H1 (cell line): ENCODE results near the gene ODC1. TPM values are rescaled to one million over a fixed set of nuclear protein-coding genes. Genes with fewer than 3 reads are reported as not detected.

ENCODE experiments used
- CTCF ChIA-PET: fragments of 300-600 bp; sonication (Branson Sonifier 250); formaldehyde crosslinking; loops from one replicate; lab custom pipeline; 2021; ENCODE audit not compliant: partially characterized antibody; lab: Charles Lee
- POLR2A ChIA-PET: fragments of 300-600 bp; sonication (Branson Sonifier 250); formaldehyde crosslinking; loops from one replicate; lab custom pipeline; 2021; ENCODE audit warnings: inconsistent platforms; ENCODE audit not compliant: partially characterized antibody; lab: Charles Lee
- DNase-seq, 2 experiments: peaks; one replicate each; pipeline versions ENCODE4 v3.0.0 to v3.0.0-alpha.2; 2010 to 2022; ENCODE audit warnings: low spot score in 2 of 2, low read depth in 1 of 2, mixed read lengths in 1 of 2
- FAIRE-seq: peaks from 2 replicates; lab custom pipeline; 2011; peaks lifted over from hg19 to GRCh38; lab: Jason Lieb, UNC
- H2AFZ ChIP-seq: 2 replicates; pipeline ENCODE4 v1.8.1; 2012; ENCODE audit warnings: low read length, inconsistent platforms
- H2AK5ac ChIP-seq: 2 replicates; pipeline ENCODE4 v1.6.1; 2013; ENCODE audit warnings: low read depth, low read length
- H2BK120ac ChIP-seq: replicated peaks from 2 replicates; pipeline ENCODE3; 2013; ENCODE audit warnings: low read depth, low read length, inconsistent platforms
- H2BK12ac ChIP-seq: 2 replicates; pipeline ENCODE4 v1.6.1; 2013; ENCODE audit warnings: low read depth, low read length
- H2BK15ac ChIP-seq: 2 replicates; pipeline ENCODE4 v1.6.1; 2013; ENCODE audit warnings: low read length
- H2BK20ac ChIP-seq: 2 replicates; pipeline ENCODE4 v1.6.1; 2013; ENCODE audit warnings: low read length
- H2BK5ac ChIP-seq: 2 replicates; pipeline ENCODE4 v1.6.1; 2013; ENCODE audit warnings: low read depth, low read length
- H3K14ac ChIP-seq: 2 replicates; pipeline ENCODE4 v1.6.1; 2013; ENCODE audit warnings: inconsistent platforms; ENCODE audit not compliant: insufficient read length
- H3K18ac ChIP-seq: 2 replicates; pipeline ENCODE4 v1.6.1; 2013; ENCODE audit warnings: low read length; ENCODE audit errors: extremely low read depth
- H3K23ac ChIP-seq: 2 replicates; pipeline ENCODE4 v1.6.1; 2013; ENCODE audit warnings: inconsistent platforms; ENCODE audit not compliant: insufficient read length
- H3K23me2 ChIP-seq: 2 replicates; pipeline ENCODE4 v1.6.1; 2013; ENCODE audit warnings: low read depth, low read length
- H3K27ac ChIP-seq: 2 replicates; pipeline ENCODE4 v1.6.1; 2011; ENCODE audit warnings: low read depth, low read length, inconsistent platforms
- H3K27me3 ChIP-seq, 4 experiments: replicated peaks in 1 of 4; 1 replicate in 1 of 4; 2 replicates in 3 of 4; pipeline versions ENCODE4 v1.6.1 to v1.8.1; 2011 to 2013; ENCODE audit warnings: low read length in 3 of 4, mild to moderate bottlenecking in 3 of 4, inconsistent platforms in 2 of 4, mixed read lengths in 2 of 4, moderate library complexity in 1 of 4; ENCODE audit not compliant: control insufficient read depth in 3 of 4, insufficient read depth in 3 of 4; ENCODE audit errors: extremely low read depth in 1 of 4
- H3K36me3 ChIP-seq, 4 experiments: 2 replicates each; pipeline versions ENCODE4 v1.6.1 to v1.8.1; 2011 to 2013; ENCODE audit warnings: mild to moderate bottlenecking in 4 of 4, low read length in 3 of 4, moderate library complexity in 2 of 4, control low read depth in 1 of 4, inconsistent platforms in 1 of 4; ENCODE audit not compliant: insufficient read depth in 4 of 4, control insufficient read depth in 2 of 4
- H3K4ac ChIP-seq: replicated peaks from 2 replicates; pipeline ENCODE3; 2013; ENCODE audit warnings: low read length, low read depth, mixed read lengths, inconsistent platforms; ENCODE audit not compliant: insufficient read length
- H3K4me1 ChIP-seq, 4 experiments: replicated peaks in 1 of 4; 1 replicate in 1 of 4; 2 replicates in 3 of 4; pipeline versions ENCODE4 v1.6.1 to v1.8.1; 2011 to 2013; ENCODE audit warnings: low read length in 3 of 4, inconsistent platforms in 2 of 4, mixed read lengths in 1 of 4; ENCODE audit not compliant: insufficient read depth in 4 of 4, control insufficient read depth in 3 of 4
- H3K4me2 ChIP-seq, 2 experiments: 2 replicates each; pipeline versions ENCODE4 v1.6.1 to v1.8.1; 2011 to 2013; ENCODE audit warnings: low read depth in 2 of 2, low read length in 2 of 2, control low read depth in 1 of 2, inconsistent platforms in 1 of 2, mild to moderate bottlenecking in 1 of 2; ENCODE audit not compliant: insufficient read depth in 1 of 2
- H3K4me3 ChIP-seq, 4 experiments: fragments of 200-600, 300-600 bp in 1 of 4; sonication (generic), shearing (Covaris generic), sonication (Bioruptor Twin) in 1 of 4; 2 replicates each; pipeline versions ENCODE4 v1.5.1 to v1.8.1; 2011 to 2016; ENCODE audit warnings: low read length in 4 of 4, low read depth in 3 of 4, control low read depth in 2 of 4, inconsistent platforms in 2 of 4, mild to moderate bottlenecking in 2 of 4, mixed read lengths in 1 of 4, moderate library complexity in 1 of 4; ENCODE audit not compliant: insufficient read depth in 2 of 4; ENCODE audit errors: extremely low read depth in 1 of 4
- H3K56ac ChIP-seq: replicated peaks from 2 replicates; pipeline ENCODE3; 2013; ENCODE audit warnings: low read depth, mild to moderate bottlenecking, mixed read lengths, low read length, inconsistent platforms; ENCODE audit not compliant: insufficient read length
- H3K79me1 ChIP-seq: 2 replicates; pipeline ENCODE4 v1.6.1; 2013; ENCODE audit warnings: low read depth, low read length, control low read depth
- H3K79me2 ChIP-seq, 2 experiments: 2 replicates each; pipeline versions ENCODE4 v1.6.1 to v1.8.1; 2012 to 2013; ENCODE audit warnings: low read length in 2 of 2, mild to moderate bottlenecking in 2 of 2, inconsistent platforms in 1 of 2; ENCODE audit not compliant: insufficient read depth in 2 of 2, control insufficient read depth in 1 of 2
- H3K9ac ChIP-seq, 4 experiments: replicated peaks in 1 of 4; 1 replicate in 1 of 4; 2 replicates in 3 of 4; pipeline versions ENCODE4 v1.6.1 to v1.8.1; 2011 to 2013; ENCODE audit warnings: low read depth in 3 of 4, low read length in 3 of 4, control low read depth in 2 of 4, mild to moderate bottlenecking in 2 of 4, moderate library complexity in 2 of 4, inconsistent platforms in 1 of 4; ENCODE audit errors: extremely low read depth in 1 of 4
- H3K9me3 ChIP-seq, 2 experiments: 2 replicates each; pipeline versions ENCODE4 v1.6.1 to v1.8.1; 2012 to 2013; ENCODE audit warnings: mild to moderate bottlenecking in 2 of 2, moderate library complexity in 2 of 2, control low read depth in 1 of 2, inconsistent platforms in 1 of 2, low read depth in 1 of 2, low read length in 1 of 2, mixed read lengths in 1 of 2; ENCODE audit not compliant: insufficient read depth in 2 of 2
- H4K20me1 ChIP-seq, 2 experiments: replicated peaks in 1 of 2; 2 replicates each; pipeline versions ENCODE3 to v1.8.1; 2011 to 2013; ENCODE audit warnings: inconsistent platforms in 2 of 2, low read length in 2 of 2, mild to moderate bottlenecking in 1 of 2; ENCODE audit not compliant: insufficient read depth in 2 of 2, control insufficient read depth in 1 of 2
- H4K5ac ChIP-seq: 2 replicates; pipeline ENCODE4 v1.6.1; 2013; ENCODE audit warnings: low read length, low read depth, mixed read lengths, inconsistent platforms; ENCODE audit not compliant: insufficient read length
- H4K8ac ChIP-seq: 2 replicates; pipeline ENCODE4 v1.8.0; 2013; ENCODE audit warnings: mild to moderate bottlenecking, moderate library complexity, low read length, inconsistent platforms; ENCODE audit not compliant: insufficient read depth; ENCODE audit errors: extremely low read depth
- H4K91ac ChIP-seq: replicated peaks from 2 replicates; pipeline ENCODE3; 2013; ENCODE audit warnings: low read length, mixed read lengths, inconsistent platforms; ENCODE audit not compliant: insufficient read length
- CHD1 ChIP-seq: IDR thresholded peaks from 2 replicates; pipeline ENCODE4 v1.6.1; 2012; ENCODE audit warnings: low read depth, low read length, improper control_type of control experiment
- CTCF ChIP-seq, 3 experiments: IDR thresholded peaks; 1 replicate in 2 of 3; 2 replicates in 1 of 3; pipeline versions ENCODE4 v1.5.1 to v1.6.1; 2011; ENCODE audit warnings: low read length in 3 of 3, mild to moderate bottlenecking in 3 of 3, inconsistent platforms in 2 of 3, low read depth in 1 of 3, moderate library complexity in 1 of 3; ENCODE audit not compliant: insufficient read depth in 1 of 3; ENCODE audit errors: control extremely low read depth in 1 of 3
- MAFK ChIP-seq: IDR thresholded peaks from 2 replicates; pipeline ENCODE4 v1.6.1; 2012; ENCODE audit warnings: low read depth, mild to moderate bottlenecking, improper control_type of control experiment, low read length
- NRF1 ChIP-seq: IDR thresholded peaks from 2 replicates; pipeline ENCODE4 v1.6.1; 2011; ENCODE audit warnings: mild to moderate bottlenecking, low read depth, low read length, improper control_type of control experiment
- RAD21 ChIP-seq, 2 experiments: IDR thresholded peaks in 1 of 2; conservative IDR thresholded peaks in 1 of 2; 2 replicates each; pipeline ENCODE4 v1.6.1; 2011; ENCODE audit warnings: low read depth in 2 of 2, low read length in 2 of 2, improper control_type of control experiment in 1 of 2, inconsistent platforms in 1 of 2, mild to moderate bottlenecking in 1 of 2, moderate library complexity in 1 of 2
- SIRT6 ChIP-seq: IDR thresholded peaks from one replicate; pipeline ENCODE4 v1.7.1; 2012; ENCODE audit warnings: low read length, inconsistent platforms
- TAF7 ChIP-seq: optimal IDR thresholded peaks from 2 replicates; pipeline ENCODE3; 2011; ENCODE audit warnings: low read depth, mild to moderate bottlenecking, inconsistent platforms, low read length, moderate library complexity, borderline replicate concordance
- WGBS, 2 experiments: shearing (Covaris generic) in 1 of 2; methylation state at CpG; one replicate each; pipeline versions ENCODE4 v1.1.6 to v1.1.7; 2013 to 2015; ENCODE audit warnings: low lambda C conversion rate in 2 of 2, mixed read lengths in 2 of 2, inconsistent platforms in 1 of 2, low coverage in 1 of 2, missing lambda C conversion rate in 1 of 2; ENCODE audit not compliant: insufficient replicate concordance in 2 of 2, insufficient coverage in 1 of 2, insufficient read length in 1 of 2; ENCODE audit errors: extremely low coverage in 1 of 2, missing lambda C conversion rate in 1 of 2; 5-methylcytosine and 5-hydroxymethylcytosine counted together
- polyA plus RNA-seq, 7 experiments: library from polyadenylated mRNA; depleted of rRNA in 3 of 7; stranded (reverse) in 5 of 7; unstranded in 2 of 7; fragments of >200 nt in 5 of 7; fragments of 200-250 nt in 2 of 7; gene quantifications; 1 replicate in 5 of 7; 2 replicates in 1 of 7; 4 replicates in 1 of 7; pipeline versions ENCODE4 v1.2.1 to v1.2.3, GENCODE V29; 2011 to 2013; ENCODE audit warnings: missing spikeins in 2 of 7, mixed read lengths in 2 of 7
- total RNA-seq: library from RNA; stranded (reverse); fragmentation: NEBNext Ultra II Directional; extraction: Animal tissue kit (Norgen Biotek cat#: 25700); gene quantifications from 2 replicates; pipeline ENCODE4 v1.2.1, GENCODE V29; 2021

The ODC1 gene
- total and polyA plus RNA-seq, 2 of the 8 experiments (the other 6 are each of a cell fraction or from before 2014, with no cell fraction given): 57.2 to 76.7 TPM

DNA sequence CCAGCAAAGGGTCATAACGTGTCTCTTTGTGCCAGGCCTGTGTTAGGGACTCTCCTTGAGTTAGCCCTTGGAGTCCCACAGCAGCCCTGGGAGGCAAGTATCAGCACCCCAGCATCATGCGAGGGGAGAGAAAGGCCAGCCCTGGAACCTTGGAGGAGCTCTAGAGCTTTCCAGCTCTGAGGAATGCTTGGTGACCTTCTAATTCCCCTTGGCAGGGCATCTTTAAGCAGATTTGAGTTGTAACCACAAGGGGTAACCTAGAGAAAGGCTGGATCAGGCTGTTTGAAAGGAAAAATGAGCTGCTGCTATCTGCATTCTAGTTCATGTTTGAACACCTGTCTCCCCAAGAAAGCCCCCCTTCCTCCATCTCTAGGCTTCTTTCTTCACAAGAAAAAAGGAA, 23.8 kb upstream of the ODC1 start:
- TF ChIP-seq CTCF (IDR thresholded peaks at IDR 0.05; ENCODE audit: control extremely low read depth in 1 of 3, insufficient read depth in 1 of 3, low read depth in 1 of 3, low read length in 3 of 3): peak in 2 of 3 experiments; percentile 12 to 15; a peak in 1 of 4 replicates
- no peak for TF ChIP-seq MAFK
- no peak for TF ChIP-seq TAF7
- no peak for TF ChIP-seq NRF1
- no peak for TF ChIP-seq CHD1
- TF ChIP-seq SIRT6: no peak
- TF ChIP-seq RAD21 (IDR thresholded peaks at IDR 0.05 in 1 of 2, conservative IDR thresholded peaks at IDR 0.05 in 1 of 2; ENCODE audit: low read depth in 2 of 2, low read length in 2 of 2): peak in 1 of 2 experiments; percentile 16; a peak in 2 of 4 replicates
- no peak overlapping the region for H3K23ac ChIP-seq
- H3K23me2 ChIP-seq: no peaks in the 10 kb centered on the region
- no peak overlapping the region for H2BK12ac ChIP-seq
- no peaks in the 10 kb centered on the region for H3K36me3 ChIP-seq
- no peaks in the 10 kb centered on the region for H3K9me3 ChIP-seq
- H3K79me2 ChIP-seq: no peaks in the 10 kb centered on the region
- no peak overlapping the region for H3K14ac ChIP-seq
- no peak overlapping the region for H2AK5ac ChIP-seq
- no peak overlapping the region for H3K18ac ChIP-seq
- no peaks in the 10 kb centered on the region for H4K20me1 ChIP-seq
- DNase-seq (no peak), FAIRE-seq (no peak)
- no peak overlapping the region for H2BK120ac ChIP-seq
- H3K9ac ChIP-seq: no peak overlapping the region
- CTCF ChIA-PET: interaction anchor here (0.6 to 2.2 kb wide), 15 partner anchors 10 to 488 kb away, joined by 3 to 15 read pairs (median 3); no protein-coding TSS in a partner anchor
- no peak overlapping the region for H2BK15ac ChIP-seq
- H3K4me1 ChIP-seq: no peaks in the 10 kb centered on the region
- 76% methylated on average over 2 of the region's 2 CpGs; no CpG with 5 or more reads in 1 of the 2 experiments for WGBS, 2 experiments
- no peak overlapping the region for H4K5ac ChIP-seq
- H4K91ac ChIP-seq: no peak overlapping the region
- no peak overlapping the region for H3K4ac ChIP-seq
- POLR2A ChIA-PET: interaction anchor here (0.6 kb wide), 1 partner anchor 207 kb away, joined by 3 read pairs; no protein-coding TSS in a partner anchor
- H3K27me3 ChIP-seq: 0 out of 7 replicates have a peak, but pooled peaks cover 0 to under 1% (median 0%) of the 10 kb centered on the region in 4 experiments
- no peak overlapping the region for H3K4me2 ChIP-seq
- H4K8ac ChIP-seq: no peak overlapping the region
- H2AFZ ChIP-seq: no peak overlapping the region
- no peak overlapping the region for H2BK20ac ChIP-seq
- no peak overlapping the region for H3K4me3 ChIP-seq
- H2BK5ac ChIP-seq: no peak overlapping the region
- H3K79me1 ChIP-seq: no peaks in the 10 kb centered on the region
- no peak overlapping the region for H3K27ac ChIP-seq
- no peak overlapping the region for H3K56ac ChIP-seq
